ENCODE data around the gene NSUN7. TPM values are rescaled to one million over a fixed set of nuclear protein-coding genes. Genes with fewer than 3 reads are reported as not detected.
A peak's percentile ranks its signal among the peaks of the same experiment; 100 is the strongest.

NSUN7 gene
- total RNA-seq, 1 donor from 2014 or later, result 4.7 TPM

GRCh38 chr4:40840985-40841571, 91.3 kb downstream of the NSUN7 start:
- Mint-ChIP-seq H3K4me1 (peaks cover 31% of the 10 kb centered on the region), H3K27ac (ENCODE audit: unreplicated experiment) (no peak overlapping the region), H3K36me3 (ENCODE audit: low read depth) (no peaks in the 10 kb centered on the region), H3K27me3 (ENCODE audit: low read depth) (no peaks in the 10 kb centered on the region), H3K9me3 (no peaks in the 10 kb centered on the region), H3K4me3 (no peak overlapping the region)
- peak; percentile 77 for TF ChIP-seq CTCF (conservative IDR thresholded peaks at IDR 0.05)
- DNase-seq (ENCODE audit: low read depth, low spot score), result peak; percentile 80

DNA sequence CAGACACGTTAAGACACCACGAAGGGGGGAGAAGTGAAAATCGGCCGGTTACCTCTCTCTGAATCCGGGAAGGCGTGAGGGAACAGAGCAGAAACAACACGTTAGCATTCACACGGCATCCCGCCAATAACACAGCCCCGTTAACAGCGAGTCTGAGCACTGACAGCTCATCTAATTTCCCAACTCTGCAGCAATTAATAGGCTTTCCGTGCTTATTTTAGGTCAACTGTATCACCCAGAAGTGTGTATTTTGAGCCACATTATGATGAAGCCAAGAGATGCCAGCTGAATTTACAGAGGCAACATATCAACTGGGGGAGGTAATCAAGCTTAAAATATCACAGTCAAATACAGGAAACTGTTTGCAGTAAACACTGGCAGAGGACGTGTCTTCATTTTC, 92.6 kb downstream of the NSUN7 start:
- no peaks in the 10 kb centered on the region for H3K9me3 Mint-ChIP-seq
- H3K4me1 Mint-ChIP-seq, result peaks cover 39% of the 10 kb centered on the region
- H3K27ac Mint-ChIP-seq (ENCODE audit: unreplicated experiment), result peak overlapping the region; percentile 28

DNA sequence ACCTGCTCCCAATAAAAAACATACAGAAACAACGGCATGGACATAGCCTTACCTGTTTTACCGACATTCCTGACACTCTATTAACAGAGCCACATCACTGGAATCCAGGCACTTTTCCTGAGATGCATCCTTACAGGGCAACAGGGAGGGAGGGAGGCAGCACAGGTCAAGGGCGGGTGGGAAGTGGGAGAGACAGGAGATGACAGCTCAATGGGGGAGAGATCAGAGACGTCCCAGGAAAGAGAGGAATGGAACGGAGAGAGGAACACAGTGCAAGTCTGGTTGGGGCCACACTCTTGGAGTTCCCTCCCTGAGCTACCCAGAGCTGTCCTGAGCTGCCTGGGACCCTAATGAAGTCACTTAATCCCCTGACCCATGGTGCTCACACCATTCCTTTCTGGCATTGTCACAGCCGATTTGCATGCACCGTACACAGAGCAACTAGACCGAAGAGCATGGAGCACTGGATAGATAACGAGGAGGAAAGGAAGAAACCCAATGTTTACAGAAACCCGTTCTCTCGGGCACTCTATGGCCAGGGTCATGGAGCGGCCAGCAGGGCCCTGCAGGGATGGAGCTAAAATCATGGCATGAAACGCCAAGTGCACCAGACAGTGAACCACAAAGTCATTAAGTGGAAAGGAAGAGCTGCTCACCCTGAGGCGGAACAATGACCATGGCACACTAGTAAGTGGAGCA, 93.1 kb downstream of the NSUN7 start:
- Mint-ChIP-seq H3K36me3 (ENCODE audit: low read depth) (no peaks in the 10 kb centered on the region), H3K4me3 (no peak overlapping the region), H3K9me3 (no peaks in the 10 kb centered on the region), H3K27me3 (ENCODE audit: low read depth) (no peaks in the 10 kb centered on the region), H3K27ac (ENCODE audit: unreplicated experiment) (peak overlapping the region; percentile 9), H3K4me1 (peaks cover 40% of the 10 kb centered on the region)
- no peak for TF ChIP-seq CTCF (conservative IDR thresholded peaks at IDR 0.05)
- DNase-seq (ENCODE audit: low read depth, low spot score), result no peak

More for the DNA sequence above, 92.6 kb downstream of the NSUN7 start:
- H3K4me3 Mint-ChIP-seq, result no peak overlapping the region
- H3K27me3 Mint-ChIP-seq (ENCODE audit: low read depth), result no peaks in the 10 kb centered on the region
- DNase-seq (ENCODE audit: low read depth, low spot score), result no peak
- H3K36me3 Mint-ChIP-seq (ENCODE audit: low read depth), result no peaks in the 10 kb centered on the region
- no peak for TF ChIP-seq CTCF (conservative IDR thresholded peaks at IDR 0.05)

DNA sequence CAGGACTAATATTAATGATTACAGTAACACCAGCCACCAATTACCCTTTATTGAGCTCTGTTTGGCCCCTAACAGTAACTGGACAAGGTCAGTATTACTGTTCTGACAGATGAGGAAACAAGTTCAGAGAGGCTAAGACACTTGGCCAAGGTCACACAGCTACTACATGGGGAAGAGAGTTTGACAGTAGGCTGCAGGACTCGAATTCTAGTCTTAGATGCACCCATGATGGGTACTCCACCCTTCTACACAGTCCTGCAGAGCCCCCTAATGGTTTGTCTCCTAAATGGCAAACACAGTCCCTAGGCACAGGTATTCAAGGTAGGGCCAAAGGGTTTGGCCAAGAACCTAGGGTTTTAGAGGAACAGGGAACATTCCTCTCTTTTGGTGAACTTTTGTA, 93.9 kb downstream of the NSUN7 start:
- Mint-ChIP-seq H3K4me3 (no peak overlapping the region), H3K4me1 (peaks cover 48% of the 10 kb centered on the region), H3K36me3 (ENCODE audit: low read depth) (no peaks in the 10 kb centered on the region), H3K9me3 (no peaks in the 10 kb centered on the region), H3K27ac (ENCODE audit: unreplicated experiment) (no peak overlapping the region), H3K27me3 (ENCODE audit: low read depth) (no peaks in the 10 kb centered on the region)
- DNase-seq (ENCODE audit: low read depth, low spot score), result no peak
- no peak for TF ChIP-seq CTCF (conservative IDR thresholded peaks at IDR 0.05)

DNA sequence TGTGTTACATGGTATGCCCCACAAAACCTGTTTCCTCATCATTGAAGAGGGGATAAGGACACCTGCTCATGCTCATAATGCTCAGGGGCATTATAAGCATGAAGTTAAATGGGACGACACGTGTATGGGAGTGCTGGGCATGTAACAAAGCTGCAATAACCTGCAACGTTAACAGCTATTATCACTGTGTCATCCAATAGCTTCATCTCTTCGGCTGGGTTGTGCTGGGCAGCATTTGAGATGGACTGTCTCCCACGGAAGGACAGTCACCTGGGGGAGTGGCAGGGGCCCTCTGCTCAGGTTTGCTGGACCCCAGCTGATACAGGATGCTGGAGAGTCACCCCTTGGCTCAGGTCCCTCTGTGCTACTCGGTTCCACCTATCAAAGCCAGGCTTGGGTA, 94.5 kb downstream of the NSUN7 start:
- no peak overlapping the region for H3K27ac Mint-ChIP-seq (ENCODE audit: unreplicated experiment)
- no peak for TF ChIP-seq CTCF (conservative IDR thresholded peaks at IDR 0.05)
- no peaks in the 10 kb centered on the region for H3K9me3 Mint-ChIP-seq
- DNase-seq (ENCODE audit: low read depth, low spot score), result no peak
- H3K4me1 Mint-ChIP-seq, result peaks cover 53% of the 10 kb centered on the region
- H3K4me3 Mint-ChIP-seq, result no peak overlapping the region
- H3K36me3 Mint-ChIP-seq (ENCODE audit: low read depth), result no peaks in the 10 kb centered on the region
- no peaks in the 10 kb centered on the region for H3K27me3 Mint-ChIP-seq (ENCODE audit: low read depth)
